GM10266 (cell line): Measurements from ENCODE around the gene DGCR8.
A peak's percentile ranks its signal among the peaks of the same experiment; 100 is the strongest.

Experiments used
- DNase-seq: peaks from one replicate; pipeline ENCODE4 v3.0.0; 2012; ENCODE audit errors: extremely low spot score
- CTCF ChIP-seq: IDR thresholded peaks from 2 replicates; pipeline ENCODE4 v1.5.1; 2012; ENCODE audit warnings: mild to moderate bottlenecking, low read depth; ENCODE audit not compliant: control insufficient read depth, insufficient read depth; ENCODE audit errors: missing control alignments

Gene DGCR8

GRCh38 chr22:20149257-20150250 is 69.5 kb downstream of the DGCR8 start:
- DNase-seq: no peak
- TF ChIP-seq CTCF: no peak

- no peak for TF ChIP-seq CTCF
- no peak for DNase-seq
Observed at GRCh38 chr22:20150381-20151275, 70.6 kb downstream of the DGCR8 start, which contains the start of gene CCDC188. Gene CCDC188 (minus strand): TSS chr22:20151055. CDS start chr22:20150986, 69 bp downstream.

GRCh38 chr22:20151276-20151588 is 71.2 kb downstream of the DGCR8 start:
- DNase-seq: no peak

GRCh38 chr22:20152464-20152890 is 72.4 kb downstream of the DGCR8 start:
- DNase-seq: no peak
- TF ChIP-seq CTCF: no peak

More at GRCh38 chr22:20151276-20151588, 71.2 kb downstream of the DGCR8 start:
- no peak for TF ChIP-seq CTCF

GRCh38 chr22:20153945-20154344 is 73.9 kb downstream of the DGCR8 start:
- no peak for DNase-seq
- TF ChIP-seq CTCF: peak; percentile 6

- no peak for DNase-seq
- TF ChIP-seq CTCF: no peak
Observed at GRCh38 chr22:20154602-20155187, 74.7 kb downstream of the DGCR8 start.
